IPS DF 6.9 (cell line): ENCODE results near the gene BRPF1.

Experiments
- DNase-seq: peaks from one replicate; pipeline ENCODE4 v3.0.0-alpha.2; 2013; ENCODE audit warnings: low read depth, low spot score
- H3K27ac ChIP-seq: one replicate; pipeline ENCODE4 v1.5.1; 2013; ENCODE audit warnings: low read length, control low read depth
- H3K27me3 ChIP-seq: 2 replicates; pipeline ENCODE4 v1.6.1; 2013; ENCODE audit warnings: mild to moderate bottlenecking, low read length; ENCODE audit not compliant: control insufficient read depth, insufficient read depth
- H3K36me3 ChIP-seq: 2 replicates; pipeline ENCODE4 v1.6.1; 2013; ENCODE audit warnings: low read length; ENCODE audit not compliant: control insufficient read depth, insufficient read depth
- H3K4me1 ChIP-seq: 2 replicates; pipeline ENCODE4 v1.6.1; 2013; ENCODE audit warnings: low read length; ENCODE audit not compliant: control insufficient read depth, insufficient read depth
- H3K4me3 ChIP-seq: 2 replicates; pipeline ENCODE4 v1.5.1; 2013; ENCODE audit warnings: mild to moderate bottlenecking, low read length
- H3K9me3 ChIP-seq: 2 replicates; pipeline ENCODE4 v1.6.1; 2013; ENCODE audit warnings: low read length, inconsistent platforms; ENCODE audit not compliant: control insufficient read depth, insufficient read depth
- WGBS: extraction: QIAGEN DNeasy Blood & Tissue Kit; methylation state at CpG from one replicate; pipeline ENCODE4 v1.1.7; 2013; ENCODE audit warnings: mixed read lengths, missing lambda C conversion rate; ENCODE audit not compliant: insufficient read length, insufficient coverage; 5-methylcytosine and 5-hydroxymethylcytosine counted together

The BRPF1 gene

GRCh38 chr3:9749296-9749644 lies 17.7 kb downstream of the BRPF1 start:
- no peak for DNase-seq
- no CpG with 5 or more reads among the region's 19 CpGs for WGBS
- no peaks in the 10 kb centered on the region for H3K4me1 ChIP-seq
- no peaks in the 10 kb centered on the region for H3K27me3 ChIP-seq
- H3K27ac ChIP-seq, result no peak overlapping the region
- H3K4me3 ChIP-seq, result peak overlapping the region; percentile 31; the same call in 1 of the 2 replicates
- H3K36me3 ChIP-seq, result peaks cover 34% of the 10 kb centered on the region
- no peaks in the 10 kb centered on the region for H3K9me3 ChIP-seq

GRCh38 chr3:9749645-9750555 lies 18.4 kb downstream of the BRPF1 start, which contains the start of gene OGG1:
Gene OGG1 (plus strand): TSS chr3:9749952. CDS start chr3:9750287, 335 bp downstream.
- Histone ChIP-seq H3K4me1 (no peaks in the 10 kb centered on the region), H3K9me3 (no peaks in the 10 kb centered on the region), H3K27me3 (no peaks in the 10 kb centered on the region), H3K36me3 (peaks cover 34% of the 10 kb centered on the region), H3K4me3 (peak within 1 kb of the TSS; percentile 76; the same call in 1 of the 2 replicates), H3K27ac (no peak within 1 kb of the TSS)
- WGBS, result no CpG with 5 or more reads among the region's 60 CpGs
- DNase-seq, result peak; percentile 93

GRCh38 chr3:9750556-9751411 lies 19.2 kb downstream of the BRPF1 start:
- Histone ChIP-seq H3K4me1 (no peaks in the 10 kb centered on the region), H3K27ac (no peak overlapping the region), H3K36me3 (peaks cover 28% of the 10 kb centered on the region), H3K27me3 (no peaks in the 10 kb centered on the region), H3K4me3 (peak overlapping the region; percentile 76; the same call in 1 of the 2 replicates), H3K9me3 (no peaks in the 10 kb centered on the region)
- WGBS, result no CpG with 5 or more reads among the region's 17 CpGs
- DNase-seq, result no peak

GRCh38 chr3:9754678-9755077 lies 23.1 kb downstream of the BRPF1 start:
- WGBS, result no CpG with 5 or more reads among the region's 8 CpGs
- Histone ChIP-seq H3K4me3 (no peak overlapping the region), H3K36me3 (peaks cover 16% of the 10 kb centered on the region), H3K27me3 (no peaks in the 10 kb centered on the region), H3K4me1 (no peaks in the 10 kb centered on the region), H3K9me3 (no peaks in the 10 kb centered on the region), H3K27ac (no peak overlapping the region)
- no peak for DNase-seq

- no CpG with 5 or more reads among the region's 13 CpGs for WGBS
- H3K36me3 ChIP-seq, result peaks cover 8% of the 10 kb centered on the region
- no peak overlapping the region for H3K27ac ChIP-seq
Measured at GRCh38 chr3:9757427-9757826, 25.9 kb downstream of the BRPF1 start.

GRCh38 chr3:9760779-9761505 lies 29.4 kb downstream of the BRPF1 start:
- Histone ChIP-seq H3K27me3 (no peaks in the 10 kb centered on the region), H3K4me3 (no peak overlapping the region), H3K9me3 (no peaks in the 10 kb centered on the region), H3K27ac (no peak overlapping the region), H3K36me3 (peaks cover 3% of the 10 kb centered on the region; the same call in 1 of the 2 replicates), H3K4me1 (no peaks in the 10 kb centered on the region)
- no peak for DNase-seq
- no CpG with 5 or more reads among the region's 10 CpGs for WGBS

More at GRCh38 chr3:9757427-9757826, 25.9 kb downstream of the BRPF1 start:
- Histone ChIP-seq H3K27me3 (no peaks in the 10 kb centered on the region), H3K4me1 (no peaks in the 10 kb centered on the region), H3K4me3 (no peak overlapping the region), H3K9me3 (no peaks in the 10 kb centered on the region)
- DNase-seq, result no peak

- H3K9me3 ChIP-seq, result no peaks in the 10 kb centered on the region
- DNase-seq, result no peak
Measured at GRCh38 chr3:9761919-9762318, 30.4 kb downstream of the BRPF1 start.

GRCh38 chr3:9762871-9763270 lies 31.3 kb downstream of the BRPF1 start:
- DNase-seq, result no peak
- Histone ChIP-seq H3K36me3 (no peaks in the 10 kb centered on the region; the same call in 1 of the 2 replicates), H3K27me3 (no peaks in the 10 kb centered on the region; the same call in 1 of the 2 replicates), H3K27ac (no peak overlapping the region), H3K4me1 (no peaks in the 10 kb centered on the region), H3K9me3 (no peaks in the 10 kb centered on the region), H3K4me3 (no peak overlapping the region)
- no CpG with 5 or more reads among the region's 8 CpGs for WGBS

More at GRCh38 chr3:9761919-9762318, 30.4 kb downstream of the BRPF1 start:
- no peak overlapping the region for H3K27ac ChIP-seq
- no peak overlapping the region for H3K4me3 ChIP-seq
- H3K4me1 ChIP-seq, result no peaks in the 10 kb centered on the region
- peaks cover 3% of the 10 kb centered on the region; the same call in 1 of the 2 replicates for H3K36me3 ChIP-seq
- WGBS, result no CpG with 5 or more reads among the region's 5 CpGs
- H3K27me3 ChIP-seq, result no peaks in the 10 kb centered on the region

GRCh38 chr3:9765865-9766264 lies 34.3 kb downstream of the BRPF1 start:
- Histone ChIP-seq H3K4me1 (no peaks in the 10 kb centered on the region; the same call in 1 of the 2 replicates), H3K9me3 (no peaks in the 10 kb centered on the region), H3K27me3 (peaks cover 1% of the 10 kb centered on the region; the same call in 1 of the 2 replicates), H3K4me3 (no peak overlapping the region), H3K27ac (no peak overlapping the region), H3K36me3 (no peaks in the 10 kb centered on the region)
- WGBS, result no CpG with 5 or more reads among the region's 4 CpGs
- DNase-seq, result no peak
